ENCODE measurements around the gene LTO1. TPM values are rescaled to one million over a fixed set of nuclear protein-coding genes. Genes with fewer than 3 reads are reported as not detected.

Gene LTO1
- total and polyA plus RNA-seq, 2 of the 13 experiments (the other 11 are each of a cell fraction or from before 2014, with no cell fraction given), result 11.8 to 15.0 TPM

DNA sequence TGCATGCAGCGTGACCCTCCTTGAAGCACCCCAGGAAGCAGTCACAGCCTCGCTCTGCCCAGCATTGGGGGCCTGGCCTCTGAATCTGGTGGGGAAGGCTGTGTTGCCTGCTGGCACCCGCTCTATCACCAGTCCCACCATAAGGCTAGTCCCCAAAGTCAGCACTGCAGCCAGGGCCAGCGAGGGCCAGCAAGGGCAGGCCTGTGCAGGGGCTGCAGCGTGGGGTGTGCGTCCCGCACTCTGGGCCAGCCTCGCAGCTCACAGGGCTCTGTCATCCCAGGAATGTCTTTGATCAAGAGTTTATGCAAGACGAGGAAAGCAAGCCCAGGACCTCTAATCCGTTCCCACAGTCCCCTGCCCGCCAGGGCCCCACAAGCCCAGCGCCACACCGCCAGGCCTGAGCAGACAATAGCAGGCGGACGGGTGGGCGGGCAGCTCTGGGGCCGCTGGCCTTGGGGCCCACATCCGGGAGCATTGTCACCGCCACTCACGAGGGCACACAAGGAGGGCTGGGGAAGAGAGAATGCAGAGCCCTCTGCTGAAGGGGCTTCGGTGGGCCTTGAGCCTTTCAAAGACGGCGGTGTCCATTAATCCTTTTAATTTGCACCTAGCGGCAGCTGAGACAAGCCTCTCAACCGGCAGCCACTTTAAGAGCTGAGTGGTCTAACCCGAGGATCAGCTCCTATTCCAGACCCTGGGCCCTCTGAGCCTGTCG lies 17.1 kb downstream of the LTO1 start (continued):
- TF ChIP-seq MIXL1 (CRISPR knock-in tag; IDR thresholded peaks at IDR 0.05), result peak; percentile 70
- TF ChIP-seq FOXA1 (IDR thresholded peaks at IDR 0.05), result no peak
- TF ChIP-seq FOXA1 (CRISPR knock-in tag; IDR thresholded peaks at IDR 0.05), result peak; percentile 37; the same call in 1 of the 2 replicates
- peak; percentile 97 for TF ChIP-seq MTA1 (CRISPR knock-in tag; IDR thresholded peaks at IDR 0.05; ENCODE audit: borderline replicate concordance)
- no peak for TF ChIP-seq REXO4 (CRISPR knock-in tag; IDR thresholded peaks at IDR 0.05; ENCODE audit: borderline replicate concordance)
- peak; percentile 60; the same call in 1 of the 2 replicates for TF ChIP-seq THAP9 (CRISPR knock-in tag; IDR thresholded peaks at IDR 0.05; ENCODE audit: borderline replicate concordance)
- TF ChIP-seq SNAI1 (CRISPR knock-in tag; IDR thresholded peaks at IDR 0.05; ENCODE audit: borderline replicate concordance), result no peak
- TF ChIP-seq ZNF382 (CRISPR knock-in tag; IDR thresholded peaks at IDR 0.05; ENCODE audit: borderline replicate concordance), result no peak
- peak; percentile 71; the same call in 1 of the 2 replicates for TF ChIP-seq HOXD1 (CRISPR knock-in tag; IDR thresholded peaks at IDR 0.05)
- TF ChIP-seq SALL1 (CRISPR knock-in tag; IDR thresholded peaks at IDR 0.05), result peak; percentile 96
- TF ChIP-seq ZNF598 (CRISPR knock-in tag; IDR thresholded peaks at IDR 0.05; ENCODE audit: borderline replicate concordance), result no peak
- TF ChIP-seq ZNF501 (CRISPR knock-in tag; IDR thresholded peaks at IDR 0.05), result peak; percentile 74
- no peak; the same call in 1 of the 2 replicates for TF ChIP-seq NR0B2 (CRISPR knock-in tag; IDR thresholded peaks at IDR 0.05)
- TF ChIP-seq ZNF253 (CRISPR knock-in tag; IDR thresholded peaks at IDR 0.05; ENCODE audit: borderline replicate concordance), result peak; percentile 81; the same call in 1 of the 2 replicates
- TF ChIP-seq MIER2 (CRISPR knock-in tag; IDR thresholded peaks at IDR 0.05), result peak; percentile 45; the same call in 1 of the 2 replicates
- TF ChIP-seq NONO (IDR thresholded peaks at IDR 0.05), result no peak
- TF ChIP-seq NONO (CRISPR knock-in tag; conservative IDR thresholded peaks at IDR 0.05), result peak; percentile 86; the same call in 1 of the 2 replicates
- no peak for TF ChIP-seq E2F1 (CRISPR knock-in tag; IDR thresholded peaks at IDR 0.05)
- TF ChIP-seq THAP7 (CRISPR knock-in tag; IDR thresholded peaks at IDR 0.05), result no peak; the same call in 1 of the 2 replicates
- peak; percentile 71; the same call in 1 of the 2 replicates for TF ChIP-seq ZNF230 (CRISPR knock-in tag; IDR thresholded peaks at IDR 0.05)
- peak; percentile 60; the same call in 1 of the 2 replicates for TF ChIP-seq NR2F6 (IDR thresholded peaks at IDR 0.05)
- peak; percentile 85 for TF ChIP-seq NR2F6 (CRISPR knock-in tag; IDR thresholded peaks at IDR 0.05)
- no peak for TF ChIP-seq ZNF432 (CRISPR knock-in tag; IDR thresholded peaks at IDR 0.05; ENCODE audit: borderline replicate concordance)

Data from HepG2 (cell line).